ENCODE data around the gene SEMA5A.

SEMA5A gene

DNA sequence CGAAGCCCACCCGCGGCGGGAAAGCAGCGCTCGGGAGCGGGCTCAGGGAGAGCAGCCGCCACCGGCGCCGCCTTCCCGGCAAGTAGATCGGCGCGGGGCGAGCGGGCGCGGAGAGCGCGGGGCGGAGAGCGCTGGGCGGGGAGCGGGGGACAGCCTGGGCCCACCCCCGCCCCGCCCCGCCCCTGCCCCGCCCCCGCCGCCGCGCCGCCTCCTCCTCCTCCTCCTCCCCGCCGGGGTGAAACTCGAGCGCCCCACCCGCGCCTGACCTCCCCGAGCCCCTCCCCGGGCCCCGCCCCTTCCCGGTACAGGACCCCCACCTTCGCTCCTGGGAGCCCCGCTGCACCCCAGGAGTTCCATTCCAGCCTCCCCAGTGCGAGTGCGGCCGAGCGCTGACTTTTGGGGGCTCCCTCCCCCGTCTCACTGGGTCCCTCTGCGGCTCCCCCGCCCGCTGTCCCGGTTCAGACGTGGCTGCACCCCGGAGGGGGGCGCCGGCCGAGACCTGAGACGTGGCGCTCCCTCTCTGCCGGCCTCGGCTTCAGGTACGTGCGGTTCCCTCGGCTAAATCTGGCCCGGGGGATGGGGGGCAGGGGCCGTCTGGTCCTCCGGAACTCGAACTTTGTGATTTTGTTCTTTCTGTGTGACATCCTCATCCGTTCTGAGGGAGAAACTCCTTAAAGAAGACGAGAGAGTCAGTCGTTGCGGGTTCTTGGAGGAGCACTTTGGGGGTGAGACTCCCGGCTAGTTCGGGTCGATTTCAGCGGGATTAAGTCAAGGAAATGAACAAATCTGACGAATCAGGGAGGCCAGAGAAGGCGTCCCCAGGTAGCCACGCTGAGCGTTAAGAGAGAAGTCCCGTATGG lies at the start of gene SEMA5A:
Gene SEMA5A (minus strand): TSS at position 84 of the 860 bp plus-strand sequence. CDS start 166,129 bp downstream, outside the sequence.
- peak in 1 of 4 experiments; percentile 4 for DNase-seq (ENCODE audit: low read depth in 4 of 4, low spot score in 1 of 4)

- DNase-seq (ENCODE audit: low read depth in 4 of 4, low spot score in 1 of 4): no peak
These were observed 49.0 kb upstream of the SEMA5A start for GRCh38 chr5:9594913-9595312.

DNA sequence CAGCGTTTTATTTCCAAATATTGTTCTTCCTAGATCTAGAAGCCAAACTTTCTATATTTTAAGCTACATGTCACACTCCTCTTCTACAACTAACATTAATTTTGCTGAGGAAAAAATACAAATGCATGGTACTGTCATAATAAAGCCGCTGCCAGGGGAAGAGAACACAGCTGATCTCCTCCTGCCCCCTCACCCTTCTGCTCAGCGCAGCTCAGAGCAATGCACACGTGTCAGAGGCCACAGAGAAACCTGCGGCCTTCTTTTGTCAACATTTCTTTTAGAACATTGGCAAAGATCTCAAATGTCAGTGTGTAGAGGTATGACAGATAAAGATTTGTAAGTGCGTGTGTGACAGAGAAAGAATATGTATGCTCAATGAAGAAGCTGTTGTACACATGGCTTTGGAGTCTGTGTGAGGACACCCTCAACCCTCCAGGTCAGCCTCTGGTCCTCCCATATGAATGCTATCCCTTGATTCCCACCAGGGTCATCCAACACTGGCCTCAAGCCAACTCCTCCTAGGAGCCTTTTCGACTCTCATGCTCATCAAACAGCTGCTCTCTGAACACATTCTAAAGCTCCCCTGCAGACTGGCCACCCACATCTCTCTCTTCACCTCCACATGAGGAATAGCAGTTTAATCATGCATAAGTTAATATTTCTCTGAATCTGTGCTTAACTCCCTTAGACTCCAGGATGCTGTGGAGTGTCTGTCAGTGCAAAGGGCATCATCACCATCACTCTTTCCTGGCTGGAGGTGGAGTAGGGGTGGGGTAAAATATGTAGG lies 43.4 kb upstream of the SEMA5A start:
- DNase-seq (ENCODE audit: low read depth in 4 of 4, low spot score in 1 of 4): no peak

- no peak for DNase-seq (ENCODE audit: low read depth in 4 of 4, low spot score in 1 of 4)
These were observed 42.4 kb upstream of the SEMA5A start for GRCh38 chr5:9588254-9588653.

DNA sequence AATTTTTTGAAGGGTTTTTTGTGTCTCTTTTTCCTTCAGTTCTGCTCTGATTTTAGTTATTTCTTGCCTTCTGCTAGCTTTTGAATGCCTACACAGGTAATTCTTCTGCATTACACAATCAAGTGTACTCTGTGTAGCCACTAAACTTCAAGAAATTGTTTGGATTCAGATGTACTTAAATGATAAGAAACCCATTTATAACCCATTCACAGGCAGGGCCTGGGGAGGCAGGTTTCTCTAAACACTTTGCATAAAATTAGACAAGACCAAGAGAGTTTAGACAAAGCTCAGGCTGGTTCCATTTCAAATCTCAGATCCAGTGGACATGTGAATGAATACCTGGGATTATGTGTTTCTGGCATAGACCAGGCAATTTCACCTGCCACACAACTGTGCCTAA lies 41.3 kb upstream of the SEMA5A start:
- no peak for DNase-seq (ENCODE audit: low read depth in 4 of 4, low spot score in 1 of 4)

DNA sequence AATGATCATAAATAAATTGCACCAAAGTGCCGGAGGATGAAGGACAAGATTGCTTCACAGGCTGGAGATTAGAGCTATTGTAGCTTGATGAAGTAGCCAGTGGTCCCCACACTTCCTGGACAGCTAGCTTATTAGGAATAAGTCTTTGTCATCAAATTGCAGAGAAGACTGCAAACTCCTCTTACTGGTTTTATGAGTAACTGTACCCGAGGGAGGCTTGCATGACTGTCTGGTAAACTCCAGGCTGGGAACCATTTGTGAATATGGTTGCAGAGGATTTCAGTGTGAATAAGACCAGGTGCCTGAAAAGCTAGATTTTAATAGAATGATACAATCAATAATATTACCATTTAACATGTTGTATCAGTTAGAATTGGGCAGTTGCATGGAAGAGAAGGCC lies 36.5 kb upstream of the SEMA5A start:
- no peak for DNase-seq (ENCODE audit: low read depth in 4 of 4, low spot score in 1 of 4)

GRCh38 chr5:9573796-9574195 lies 27.9 kb upstream of the SEMA5A start:
- no peak for DNase-seq (ENCODE audit: low read depth in 4 of 4, low spot score in 1 of 4)

DNA sequence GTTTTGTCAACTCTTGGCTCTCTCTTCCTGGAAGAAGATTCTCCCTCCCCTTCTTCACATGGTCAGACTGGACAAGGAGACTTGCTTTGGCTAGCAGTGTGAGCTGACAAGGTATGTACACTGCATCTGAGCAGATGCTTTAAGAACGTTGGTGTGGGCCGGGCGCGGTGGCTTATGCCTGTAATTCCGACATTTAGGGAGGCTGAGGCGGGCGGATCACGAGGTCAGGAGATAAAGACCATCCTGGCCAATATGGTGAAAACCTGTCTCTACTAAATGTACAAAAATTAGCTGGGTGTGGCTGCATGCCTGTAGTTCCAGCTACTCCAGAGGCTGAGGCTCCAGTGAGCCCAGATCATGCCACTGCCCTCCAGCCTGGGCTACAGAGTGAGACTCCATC lies 26.4 kb upstream of the SEMA5A start:
- DNase-seq (ENCODE audit: low read depth in 4 of 4, low spot score in 1 of 4): no peak

DNA sequence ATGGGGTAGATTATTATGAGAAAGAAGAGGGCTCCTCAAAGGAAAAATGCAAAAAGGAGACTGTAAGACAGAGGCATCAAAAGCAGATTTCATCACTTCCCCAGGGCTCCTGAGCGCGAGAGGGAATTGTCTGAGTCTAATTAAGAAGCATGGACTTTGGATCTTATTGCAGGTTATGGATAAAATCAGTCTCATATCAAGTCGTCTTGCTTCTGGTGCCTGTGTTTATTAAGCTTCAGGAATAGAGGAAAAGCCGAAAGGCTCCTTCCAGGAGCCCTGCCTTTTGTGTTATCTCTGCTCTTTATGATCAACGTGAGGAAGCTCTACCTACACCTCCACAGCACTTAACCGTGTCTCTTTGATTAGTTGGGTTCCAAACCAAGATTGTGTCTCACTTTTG lies 25.0 kb upstream of the SEMA5A start:
- DNase-seq (ENCODE audit: low read depth in 4 of 4, low spot score in 1 of 4): no peak

GRCh38 chr5:9567039-9567438 lies 21.2 kb upstream of the SEMA5A start:
- DNase-seq (ENCODE audit: low read depth in 4 of 4, low spot score in 1 of 4): no peak

- DNase-seq (ENCODE audit: low read depth in 4 of 4, low spot score in 1 of 4): no peak
These were observed 18.9 kb upstream of the SEMA5A start for GRCh38 chr5:9564752-9565151.

DNA sequence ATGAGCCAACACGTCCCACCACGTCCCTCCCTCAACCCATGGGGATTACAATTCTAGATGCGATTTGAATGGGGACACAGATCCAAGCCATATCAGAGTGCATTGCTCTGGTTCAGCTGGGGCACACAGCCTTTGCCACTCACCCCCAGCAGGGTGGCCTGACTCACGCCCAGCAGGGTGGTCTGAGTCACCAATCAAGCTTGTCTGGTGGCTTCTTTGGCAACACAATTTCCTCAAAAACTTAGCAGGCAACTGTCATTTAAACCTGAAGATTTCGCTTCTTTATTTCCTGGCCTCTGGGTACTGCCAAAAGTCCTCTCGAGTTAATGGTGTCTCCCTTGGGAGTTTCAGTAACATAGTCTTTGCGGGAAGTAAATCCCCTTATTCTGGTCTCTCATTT lies 16.3 kb upstream of the SEMA5A start:
- no peak for DNase-seq (ENCODE audit: low read depth in 4 of 4, low spot score in 1 of 4)

GRCh38 chr5:9559965-9560364 lies 14.1 kb upstream of the SEMA5A start:
- DNase-seq (ENCODE audit: low read depth in 4 of 4, low spot score in 1 of 4): no peak

DNA sequence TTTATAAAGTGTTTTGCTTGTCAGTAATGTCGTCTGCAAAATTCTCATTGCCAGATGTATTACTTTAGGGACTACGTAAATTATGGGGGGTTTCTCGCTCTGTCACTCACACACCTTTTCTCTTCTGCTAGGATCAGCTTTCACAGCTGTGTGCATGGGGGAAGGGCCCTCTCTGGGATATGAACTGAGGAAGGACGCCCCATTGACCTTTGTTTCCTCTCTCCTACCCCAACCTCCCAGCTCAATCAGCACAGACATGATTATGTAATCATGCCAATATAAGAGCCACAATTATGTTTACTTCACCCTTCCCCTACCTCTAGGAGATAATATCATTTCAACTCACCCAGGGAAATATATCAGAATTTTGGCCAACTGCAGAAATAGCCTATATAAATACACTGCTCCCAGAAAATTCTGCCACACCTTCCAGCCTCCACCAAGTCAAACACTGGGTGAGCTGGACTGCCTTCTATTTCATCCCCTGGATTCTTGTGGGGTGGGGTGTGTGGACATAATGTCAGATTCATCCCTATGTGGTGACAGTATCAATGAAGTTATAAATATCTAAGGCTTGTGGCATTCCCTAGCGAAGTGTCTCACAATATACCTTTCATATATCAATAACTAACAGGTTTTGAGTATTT lies 12.6 kb upstream of the SEMA5A start:
- no peak for DNase-seq (ENCODE audit: low read depth in 4 of 4, low spot score in 1 of 4)

- no peak for DNase-seq (ENCODE audit: low read depth in 4 of 4, low spot score in 1 of 4)
These were observed 11.8 kb upstream of the SEMA5A start for GRCh38 chr5:9557696-9558095.

DNA sequence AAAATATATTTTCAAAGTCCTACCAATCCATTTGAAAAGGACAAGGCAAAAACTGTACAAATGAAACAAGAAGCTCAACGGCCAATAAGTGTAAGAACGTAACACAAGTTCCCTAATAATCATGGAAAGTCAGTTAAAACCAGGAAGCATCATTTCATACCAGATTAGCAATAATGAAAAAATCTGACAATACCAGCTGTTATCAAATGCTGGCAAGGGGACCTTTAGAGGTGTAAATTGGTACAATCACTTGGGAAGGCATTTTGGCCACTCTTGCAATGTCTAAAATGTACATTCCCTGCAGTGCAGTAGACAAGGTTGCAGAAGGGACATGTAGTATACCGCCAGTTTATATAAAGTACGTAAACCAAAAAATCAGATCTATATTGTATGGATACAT lies 10.1 kb upstream of the SEMA5A start:
- no peak for DNase-seq (ENCODE audit: low read depth in 4 of 4, low spot score in 1 of 4)

GRCh38 chr5:9554122-9554521 lies 8.2 kb upstream of the SEMA5A start:
- DNase-seq (ENCODE audit: low read depth in 4 of 4, low spot score in 1 of 4): no peak

DNA sequence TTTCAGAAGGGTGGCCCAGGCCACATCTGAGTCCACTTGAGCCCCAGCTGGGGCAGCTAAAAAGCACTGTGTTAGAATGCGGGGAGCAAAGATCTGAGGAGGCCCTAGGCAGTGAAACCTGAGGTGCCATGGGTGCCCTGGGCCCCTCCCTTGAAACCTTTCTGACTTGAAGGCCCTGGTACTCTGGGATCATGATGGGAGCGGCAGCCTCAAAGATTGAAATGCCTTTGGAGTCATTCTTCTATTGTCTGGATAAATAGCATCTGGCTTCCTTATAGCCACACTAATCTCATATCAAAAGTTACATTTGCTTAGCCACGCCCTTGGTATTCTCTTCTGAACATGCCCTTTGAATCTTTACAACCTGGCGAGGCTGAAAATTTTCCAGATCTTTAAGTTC lies 7.7 kb upstream of the SEMA5A start:
- no peak for DNase-seq (ENCODE audit: low read depth in 4 of 4, low spot score in 1 of 4)

DNA sequence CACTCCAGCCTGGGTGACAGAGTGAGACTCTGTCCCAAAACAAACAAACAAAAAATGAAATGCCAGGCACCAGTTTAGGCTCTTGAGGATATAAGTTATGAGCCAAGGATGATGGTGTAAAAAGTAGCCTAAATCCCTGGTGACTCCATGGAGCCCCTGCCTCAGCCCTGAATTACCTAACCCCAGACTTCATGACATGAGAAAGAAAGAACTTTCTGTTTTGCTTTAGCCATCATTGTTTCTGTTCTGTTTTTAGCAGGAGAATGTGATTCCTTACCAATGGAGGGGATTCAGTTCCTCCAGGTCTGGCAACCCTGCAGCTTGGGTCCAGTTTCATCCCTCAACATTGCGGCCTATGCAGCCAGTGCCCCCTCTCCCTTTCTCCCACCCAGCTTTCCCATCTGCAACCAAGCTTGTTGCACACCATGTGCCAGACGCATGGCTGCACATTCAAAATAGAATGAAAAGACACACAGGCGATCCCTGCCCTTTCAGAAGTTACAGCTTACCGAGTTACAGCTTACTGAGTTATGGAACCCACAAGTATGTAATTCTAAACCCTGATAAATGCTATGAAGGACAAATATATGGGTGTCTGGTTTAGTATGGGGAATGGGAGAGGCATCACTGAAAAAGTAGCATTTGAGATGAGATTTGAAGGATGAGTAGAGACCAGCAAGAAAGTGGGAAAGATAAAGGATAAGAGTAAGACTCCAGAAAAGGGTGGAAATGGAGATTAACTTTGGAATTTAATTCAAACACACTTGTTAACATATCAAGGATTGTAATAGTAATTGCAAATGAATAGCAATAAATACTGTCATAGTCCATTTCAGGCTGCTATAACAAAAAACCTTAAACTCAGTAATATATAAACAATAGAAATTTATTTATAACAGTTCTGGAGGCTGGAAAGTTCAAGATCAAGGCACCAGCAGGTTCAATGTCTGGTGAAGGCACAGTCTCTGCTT lies 6.0 kb upstream of the SEMA5A start:
- no peak for DNase-seq (ENCODE audit: low read depth in 4 of 4, low spot score in 1 of 4)

GRCh38 chr5:9549941-9550340 lies 4.1 kb upstream of the SEMA5A start:
- no peak for DNase-seq (ENCODE audit: low read depth in 4 of 4, low spot score in 1 of 4)

Measured in stimulated activated CD4-positive, alpha-beta T cell treated with anti-CD3 and anti-CD28 coated beads, Interleukin-1b, Interleukin-23, amount 100 ng/mL, for 24 hours (primary cell).